Peyer's patch (tissue), 4 donors: ENCODE data around the gene KLRB1.

Experiments used
- POLR2A ChIP-seq, 2 donors: fragments of 450-650 bp; IDR thresholded peaks; one replicate each; pipeline ENCODE4 v1.5.1; 2017; ENCODE audit warnings: antibody characterized with exemption in 2 of 2, mild to moderate bottlenecking in 2 of 2, moderate library complexity in 2 of 2
- TF ChIP-seq, protein P1 (sequence below), 6 experiments: fragments of 450-650 bp in 4 of 6; fragments of 200-600 bp in 2 of 6; sonication (generic) in 1 of 6; IDR thresholded peaks; one replicate each; pipeline ENCODE4 v1.5.1; 2017 to 2019; ENCODE audit warnings: antibody characterized with exemption in 6 of 6, mild to moderate bottlenecking in 3 of 6, moderate library complexity in 1 of 6

DNA sequence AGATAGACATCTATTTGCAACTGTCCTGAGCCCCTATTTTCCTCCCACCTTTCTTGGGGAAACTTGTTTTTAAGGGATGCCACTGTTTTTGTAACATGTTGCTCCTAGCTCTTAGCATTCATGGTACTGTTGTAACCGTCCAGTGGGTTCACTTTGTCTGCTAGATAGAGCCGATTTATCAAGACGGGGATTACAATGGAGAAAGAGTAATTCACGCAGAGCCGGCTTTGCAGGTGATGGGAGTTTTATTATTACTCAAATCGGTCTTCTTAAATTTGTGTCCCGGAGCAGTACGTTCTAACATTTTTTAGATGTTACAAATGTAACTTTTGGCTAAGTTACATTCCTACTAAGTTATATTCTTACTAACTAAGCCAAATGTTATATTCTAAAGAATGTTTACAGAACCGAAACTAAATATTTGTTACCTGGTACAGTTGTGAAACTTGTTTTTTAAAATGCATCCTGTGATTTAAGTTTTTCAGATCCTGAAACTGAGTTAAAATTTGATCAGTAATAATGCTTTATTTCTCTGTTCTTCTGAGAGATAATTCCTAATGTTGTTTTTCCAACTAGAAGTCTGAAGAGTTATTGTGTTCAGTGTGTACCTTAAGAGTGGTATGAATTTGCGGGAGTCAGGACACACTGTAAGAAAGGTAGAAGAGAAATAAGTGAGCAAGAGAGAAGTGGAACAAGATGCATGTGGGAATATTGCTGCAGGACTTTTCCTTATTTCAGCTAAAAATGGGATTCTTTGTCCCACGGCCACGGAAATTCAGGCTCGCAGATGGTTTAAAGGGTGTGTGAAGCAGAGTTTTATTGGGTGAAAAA lies 41.2 kb upstream of the KLRB1 start:
- TF ChIP-seq, protein P1, sequence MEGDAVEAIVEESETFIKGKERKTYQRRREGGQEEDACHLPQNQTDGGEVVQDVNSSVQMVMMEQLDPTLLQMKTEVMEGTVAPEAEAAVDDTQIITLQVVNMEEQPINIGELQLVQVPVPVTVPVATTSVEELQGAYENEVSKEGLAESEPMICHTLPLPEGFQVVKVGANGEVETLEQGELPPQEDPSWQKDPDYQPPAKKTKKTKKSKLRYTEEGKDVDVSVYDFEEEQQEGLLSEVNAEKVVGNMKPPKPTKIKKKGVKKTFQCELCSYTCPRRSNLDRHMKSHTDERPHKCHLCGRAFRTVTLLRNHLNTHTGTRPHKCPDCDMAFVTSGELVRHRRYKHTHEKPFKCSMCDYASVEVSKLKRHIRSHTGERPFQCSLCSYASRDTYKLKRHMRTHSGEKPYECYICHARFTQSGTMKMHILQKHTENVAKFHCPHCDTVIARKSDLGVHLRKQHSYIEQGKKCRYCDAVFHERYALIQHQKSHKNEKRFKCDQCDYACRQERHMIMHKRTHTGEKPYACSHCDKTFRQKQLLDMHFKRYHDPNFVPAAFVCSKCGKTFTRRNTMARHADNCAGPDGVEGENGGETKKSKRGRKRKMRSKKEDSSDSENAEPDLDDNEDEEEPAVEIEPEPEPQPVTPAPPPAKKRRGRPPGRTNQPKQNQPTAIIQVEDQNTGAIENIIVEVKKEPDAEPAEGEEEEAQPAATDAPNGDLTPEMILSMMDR (IDR thresholded peaks at IDR 0.05), result no peak
- no peak for TF ChIP-seq POLR2A (IDR thresholded peaks at IDR 0.05)
